ENCODE results near the gene SHC2.

GRCh38 chr19:498511-498891, 37.7 kb upstream of the SHC2 start:
- TF ChIP-seq CTCF (conservative IDR thresholded peaks at IDR 0.05; ENCODE audit: low read depth in 2 of 2) (no peak; a peak in 1 of 4 replicates), CREB1 (CRISPR knock-in tag; IDR thresholded peaks at IDR 0.05; ENCODE audit: low read depth) (no peak), EZH2 (IDR thresholded peaks at IDR 0.05; ENCODE audit: low read depth, unreplicated experiment) (no peak)

Data from GM23338 (cell line).